BLaER1 (cell line): ENCODE data around the gene NID1.

ENCODE experiments used
- H3K27ac ChIP-seq: shearing (Covaris generic); formaldehyde crosslinking; 2 replicates; pipeline ENCODE4 v1.8.1; 2022
- H3K27me3 ChIP-seq: shearing (Covaris generic); formaldehyde crosslinking; 2 replicates; pipeline ENCODE4 v1.8.1; 2022
- H3K36me3 ChIP-seq: shearing (Covaris generic); formaldehyde crosslinking; 2 replicates; pipeline ENCODE4 v1.8.1; 2022
- H3K4me1 ChIP-seq: shearing (Covaris generic); formaldehyde crosslinking; 2 replicates; pipeline ENCODE4 v1.8.1; 2022
- H3K4me2 ChIP-seq: shearing (Covaris generic); formaldehyde crosslinking; 2 replicates; pipeline ENCODE4 v1.8.1; 2022
- H3K4me3 ChIP-seq: shearing (Covaris generic); formaldehyde crosslinking; 2 replicates; pipeline ENCODE4 v1.8.1; 2022
- H3K9ac ChIP-seq: shearing (Covaris generic); formaldehyde crosslinking; 2 replicates; pipeline ENCODE4 v1.8.1; 2022
- H3K9me3 ChIP-seq: shearing (Covaris generic); formaldehyde crosslinking; 2 replicates; pipeline ENCODE4 v1.8.1; 2022
- H4K20me1 ChIP-seq: shearing (Covaris generic); formaldehyde crosslinking; 2 replicates; pipeline ENCODE4 v1.8.1; 2022
- Cebpa-rat ChIP-seq: shearing (Covaris generic); IDR thresholded peaks from 2 replicates; pipeline ENCODE4 v1.8.1; 2022

Gene NID1

GRCh38 chr1:236052232-236052993 lies 12.5 kb downstream of the NID1 start:
- Histone ChIP-seq H3K4me1 (peaks cover 14% of the 10 kb centered on the region), H3K9ac (no peak overlapping the region), H4K20me1 (no peaks in the 10 kb centered on the region), H3K27me3 (no peaks in the 10 kb centered on the region), H3K4me2 (peak overlapping the region; percentile 39; the same call in 1 of the 2 replicates), H3K4me3 (no peak overlapping the region), H3K27ac (no peak overlapping the region), H3K9me3 (no peaks in the 10 kb centered on the region), H3K36me3 (no peaks in the 10 kb centered on the region)
- no peak for TF ChIP-seq Cebpa-rat

GRCh38 chr1:236051242-236051791 lies 13.6 kb downstream of the NID1 start:
- Histone ChIP-seq H3K9ac (no peak overlapping the region), H3K4me2 (no peak overlapping the region), H3K27me3 (no peaks in the 10 kb centered on the region), H3K9me3 (no peaks in the 10 kb centered on the region), H4K20me1 (no peaks in the 10 kb centered on the region), H3K27ac (no peak overlapping the region), H3K36me3 (no peaks in the 10 kb centered on the region), H3K4me3 (no peak overlapping the region), H3K4me1 (peaks cover 14% of the 10 kb centered on the region)
- TF ChIP-seq Cebpa-rat: no peak

- H3K9ac ChIP-seq: no peak overlapping the region
These were observed 19.1 kb downstream of the NID1 start for GRCh38 chr1:236045771-236046170.

GRCh38 chr1:236044341-236044740 lies 20.5 kb downstream of the NID1 start:
- no peaks in the 10 kb centered on the region for H3K27me3 ChIP-seq
- H4K20me1 ChIP-seq: no peaks in the 10 kb centered on the region
- H3K4me1 ChIP-seq: no peaks in the 10 kb centered on the region
- H3K4me2 ChIP-seq: no peak overlapping the region
- no peak for TF ChIP-seq Cebpa-rat
- H3K9ac ChIP-seq: no peak overlapping the region
- no peaks in the 10 kb centered on the region for H3K36me3 ChIP-seq
- peaks cover 7% of the 10 kb centered on the region; the same call in 1 of the 2 replicates for H3K9me3 ChIP-seq
- no peak overlapping the region for H3K4me3 ChIP-seq
- no peak overlapping the region for H3K27ac ChIP-seq

More at GRCh38 chr1:236045771-236046170, 19.1 kb downstream of the NID1 start:
- no peak overlapping the region for H3K4me2 ChIP-seq
- H3K36me3 ChIP-seq: no peaks in the 10 kb centered on the region
- no peak overlapping the region for H3K27ac ChIP-seq
- TF ChIP-seq Cebpa-rat: no peak
- no peaks in the 10 kb centered on the region for H4K20me1 ChIP-seq
- H3K4me3 ChIP-seq: no peak overlapping the region
- H3K27me3 ChIP-seq: no peaks in the 10 kb centered on the region
- peaks cover 7% of the 10 kb centered on the region; the same call in 1 of the 2 replicates for H3K9me3 ChIP-seq
- no peaks in the 10 kb centered on the region for H3K4me1 ChIP-seq

DNA sequence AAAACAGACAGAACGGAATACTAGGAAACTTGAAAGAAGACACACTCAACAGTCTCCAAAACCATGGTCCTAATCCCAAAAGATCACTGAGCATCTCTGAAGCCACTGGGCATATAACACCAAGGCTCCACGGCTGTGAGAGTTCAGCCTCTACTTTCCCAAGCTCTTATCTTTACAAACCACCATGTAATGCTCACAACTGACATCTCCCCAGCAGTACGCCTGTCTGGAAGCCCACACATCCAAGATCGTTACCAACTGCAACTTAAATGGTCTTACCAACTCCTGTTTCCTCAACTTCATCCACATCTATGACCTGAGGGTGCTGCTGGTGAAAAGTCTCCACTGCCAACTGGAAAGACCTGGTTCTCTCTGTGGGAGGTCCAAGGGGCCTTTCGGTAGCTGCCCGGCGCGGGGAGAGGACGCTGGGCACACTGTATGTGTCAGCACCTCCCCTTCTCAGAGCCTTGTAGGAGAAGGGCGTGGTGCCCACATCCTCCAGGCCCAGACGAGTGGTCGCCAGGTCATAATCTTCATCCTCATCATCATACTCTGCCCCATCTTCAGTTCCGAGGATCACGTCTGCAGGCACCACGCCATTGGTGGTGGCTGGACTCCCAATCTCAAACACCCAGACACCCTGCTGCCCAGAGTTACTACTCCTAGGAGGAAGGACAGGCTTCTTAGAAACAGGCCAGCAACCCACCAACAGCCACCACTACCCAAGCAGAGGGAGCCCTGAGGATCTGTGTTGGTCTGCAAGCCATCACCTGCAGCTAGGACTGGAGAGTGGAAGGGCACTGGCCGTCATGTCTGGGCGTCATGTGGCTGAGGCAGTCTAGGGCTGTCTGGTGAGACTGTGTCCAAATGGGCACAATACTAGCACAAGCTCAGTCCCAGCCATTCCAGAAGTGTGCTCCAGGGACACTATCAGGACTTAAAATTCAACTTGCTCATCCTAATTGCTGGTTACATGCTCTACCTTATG lies 23.0 kb downstream of the NID1 start:
- peaks cover 7% of the 10 kb centered on the region; the same call in 1 of the 2 replicates for H3K9me3 ChIP-seq
- H4K20me1 ChIP-seq: no peaks in the 10 kb centered on the region
- TF ChIP-seq Cebpa-rat: no peak
- no peak overlapping the region for H3K4me3 ChIP-seq
- no peaks in the 10 kb centered on the region for H3K4me1 ChIP-seq
- no peak overlapping the region for H3K4me2 ChIP-seq
- no peak overlapping the region for H3K27ac ChIP-seq
- no peaks in the 10 kb centered on the region for H3K36me3 ChIP-seq
- no peaks in the 10 kb centered on the region for H3K27me3 ChIP-seq
- no peak overlapping the region for H3K9ac ChIP-seq

GRCh38 chr1:236039740-236040685 lies 24.9 kb downstream of the NID1 start:
- H3K4me1 ChIP-seq: no peaks in the 10 kb centered on the region
- no peak overlapping the region for H3K9ac ChIP-seq
- H3K27me3 ChIP-seq: no peaks in the 10 kb centered on the region
- TF ChIP-seq Cebpa-rat: no peak
- H3K36me3 ChIP-seq: no peaks in the 10 kb centered on the region
- no peaks in the 10 kb centered on the region for H4K20me1 ChIP-seq
- no peak overlapping the region for H3K27ac ChIP-seq
- no peak overlapping the region for H3K4me2 ChIP-seq
- no peak overlapping the region for H3K4me3 ChIP-seq
- H3K9me3 ChIP-seq: peaks cover 7% of the 10 kb centered on the region; the same call in 1 of the 2 replicates

DNA sequence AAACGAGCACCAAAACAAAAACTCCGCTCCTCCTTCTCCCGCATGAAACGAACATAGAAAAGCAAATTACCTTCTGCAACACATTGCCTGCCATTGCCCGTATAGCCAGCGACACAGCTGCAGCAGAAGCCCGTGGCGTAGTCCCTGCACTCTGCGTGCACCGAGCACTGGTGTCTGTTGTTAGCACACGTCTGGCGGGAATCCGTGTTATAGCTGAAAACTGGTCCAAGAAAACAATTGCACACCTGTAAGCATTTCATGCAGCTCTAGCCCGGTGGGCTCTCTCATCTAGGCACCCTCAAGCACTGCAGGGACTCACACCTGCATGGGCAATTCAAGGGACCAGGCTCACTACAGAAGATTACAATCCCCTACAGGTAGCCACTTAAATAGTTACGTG lies 26.9 kb downstream of the NID1 start:
- TF ChIP-seq Cebpa-rat: no peak
- no peak overlapping the region for H3K4me3 ChIP-seq
- no peaks in the 10 kb centered on the region for H3K4me1 ChIP-seq
- H3K27ac ChIP-seq: no peak overlapping the region
- H3K36me3 ChIP-seq: no peaks in the 10 kb centered on the region
- H3K4me2 ChIP-seq: no peak overlapping the region
- H4K20me1 ChIP-seq: no peaks in the 10 kb centered on the region
- no peaks in the 10 kb centered on the region for H3K27me3 ChIP-seq
- H3K9ac ChIP-seq: no peak overlapping the region
- H3K9me3 ChIP-seq: peaks cover 4% of the 10 kb centered on the region; the same call in 1 of the 2 replicates

- Histone ChIP-seq H3K36me3 (no peaks in the 10 kb centered on the region), H3K27me3 (no peaks in the 10 kb centered on the region), H3K4me3 (no peak overlapping the region), H4K20me1 (no peaks in the 10 kb centered on the region), H3K9ac (no peak overlapping the region), H3K27ac (no peak overlapping the region), H3K4me1 (no peaks in the 10 kb centered on the region), H3K9me3 (no peaks in the 10 kb centered on the region), H3K4me2 (no peak overlapping the region)
- TF ChIP-seq Cebpa-rat: no peak
These were observed 29.2 kb downstream of the NID1 start for GRCh38 chr1:236035681-236036101.

DNA sequence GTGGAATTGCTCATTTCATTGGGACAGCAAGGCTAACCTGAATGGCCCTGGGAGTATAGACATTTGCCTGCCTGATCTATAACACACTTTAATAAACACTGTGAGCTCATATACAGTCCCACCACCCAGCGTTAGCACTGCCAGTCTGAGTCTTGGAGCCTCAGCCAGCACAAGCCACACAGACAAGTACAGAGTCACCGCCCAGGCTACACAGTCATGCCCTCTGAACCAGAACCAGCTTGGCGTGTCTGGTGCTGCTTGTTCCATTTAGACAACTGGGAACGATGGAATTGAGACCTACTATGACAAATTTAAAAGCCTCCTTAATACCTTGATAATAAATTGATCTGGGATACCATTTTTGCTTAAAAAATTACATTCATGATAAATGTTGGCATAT lies 31.6 kb downstream of the NID1 start:
- Histone ChIP-seq H3K4me3 (no peak overlapping the region), H3K27ac (no peak overlapping the region), H3K27me3 (no peaks in the 10 kb centered on the region), H3K9ac (no peak overlapping the region), H3K9me3 (no peaks in the 10 kb centered on the region), H3K4me1 (no peaks in the 10 kb centered on the region), H3K4me2 (no peak overlapping the region), H3K36me3 (no peaks in the 10 kb centered on the region), H4K20me1 (no peaks in the 10 kb centered on the region)
- TF ChIP-seq Cebpa-rat: no peak
